GM21367 (cell line): ENCODE data around the gene PTPRQ.

ENCODE experiments used
- ATAC-seq: cut with Tn5 transposase; IDR thresholded peaks from one replicate; pipeline ENCODE4 v1.9.1; 2021; ENCODE audit not compliant: unreplicated experiment

Gene PTPRQ

DNA sequence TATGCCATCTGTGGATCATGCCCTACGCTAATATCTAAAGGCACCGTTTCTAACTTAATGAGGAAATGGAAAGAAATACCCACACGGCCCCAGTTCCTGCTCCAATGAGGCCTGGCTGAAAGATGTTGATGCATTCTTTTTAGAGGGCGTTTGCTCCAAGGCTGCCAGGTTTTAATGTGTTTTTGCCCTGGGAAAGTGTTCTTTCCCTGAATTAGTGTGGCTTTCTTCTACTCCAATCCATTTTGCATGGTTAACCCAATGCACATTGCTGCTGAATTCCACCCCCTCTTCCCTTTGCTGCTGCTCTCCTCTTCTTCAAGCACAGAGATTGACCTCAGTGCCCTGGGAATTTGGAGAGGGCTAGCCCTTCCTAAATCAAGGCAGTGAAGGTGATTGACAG, 273.8 kb downstream of the PTPRQ start:
- no peak for ATAC-seq

DNA sequence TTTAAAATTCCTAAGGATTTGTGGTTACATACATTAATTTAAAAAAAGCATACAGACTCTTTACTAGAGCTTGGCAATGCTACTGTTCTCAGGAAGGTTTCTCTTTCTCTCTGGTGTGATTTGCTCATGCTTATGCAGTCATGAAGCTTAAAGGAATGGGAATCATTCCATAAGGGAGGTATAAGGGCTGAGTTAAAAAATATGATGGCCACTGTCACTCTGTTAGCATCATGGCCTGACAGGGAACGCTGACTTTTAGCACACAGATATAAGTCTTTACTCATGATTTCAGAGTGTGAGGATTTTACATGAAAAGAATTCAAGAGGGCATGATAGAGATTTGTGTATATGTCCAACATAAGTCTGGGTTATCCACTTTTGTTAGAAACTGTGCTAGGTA, 276.5 kb downstream of the PTPRQ start:
- no peak for ATAC-seq

GRCh38 chr12:80721326-80721725, 277.3 kb downstream of the PTPRQ start:
- ATAC-seq = no peak
